Measurements from ENCODE around the gene CTSD. TPM values are rescaled to one million over a fixed set of nuclear protein-coding genes. Genes with fewer than 3 reads are reported as not detected.

Gene CTSD
- total RNA-seq, 4 donors from 2014 or later: 385 to 583 (median 429) TPM

GRCh38 chr11:1736447-1736992, 27.2 kb downstream of the CTSD start:
- H3K4me3 ChIP-seq: no peak overlapping the region
- H3K27me3 ChIP-seq: peaks cover 0 to 55% of the 10 kb centered on the region in 2 donors
- no peak for DNase-seq (ENCODE audit: low spot score in 2 of 2)
- H3K4me1 ChIP-seq: no peaks in the 10 kb centered on the region
- no peak overlapping the region for H3K27ac ChIP-seq
- WGBS, 2 donors: 61 to 63% methylated on average over 3 of the region's 3 CpGs
- no peaks in the 10 kb centered on the region for H3K36me3 ChIP-seq
- TF ChIP-seq EP300 (IDR thresholded peaks at IDR 0.05) (no peak), POLR2A (IDR thresholded peaks at IDR 0.05) (no peak), CTCF (IDR thresholded peaks at IDR 0.05) (no peak)
- H3K9me3 ChIP-seq: peaks cover 0 to 25% (median 5%) of the 10 kb centered on the region in 4 donors

- 78 to 82% methylated on average over 16 of the region's 16 CpGs for WGBS, 2 donors
- Histone ChIP-seq H3K4me1 (no peaks in the 10 kb centered on the region), H3K4me3 (no peak overlapping the region), H3K27me3 (peaks cover 0 to 67% of the 10 kb centered on the region in 2 donors), H3K36me3 (no peaks in the 10 kb centered on the region), H3K9me3 (peaks cover 0 to 25% (median 5%) of the 10 kb centered on the region in 4 donors), H3K27ac (no peak overlapping the region)
- no peak for DNase-seq (ENCODE audit: low spot score in 2 of 2)
- TF ChIP-seq EP300 (IDR thresholded peaks at IDR 0.05) (no peak), POLR2A (IDR thresholded peaks at IDR 0.05) (no peak), CTCF (IDR thresholded peaks at IDR 0.05) (no peak)
These were observed 28.5 kb downstream of the CTSD start for GRCh38 chr11:1735271-1735670.

- Histone ChIP-seq H3K27me3 (peaks cover 0 to 69% of the 10 kb centered on the region in 2 donors), H3K9me3 (peaks cover 0 to 25% (median 5%) of the 10 kb centered on the region in 4 donors), H3K27ac (no peak overlapping the region), H3K4me3 (no peak overlapping the region), H3K36me3 (no peaks in the 10 kb centered on the region), H3K4me1 (no peaks in the 10 kb centered on the region)
- TF ChIP-seq CTCF (IDR thresholded peaks at IDR 0.05) (no peak), EP300 (IDR thresholded peaks at IDR 0.05) (no peak), POLR2A (IDR thresholded peaks at IDR 0.05) (no peak)
- no peak for DNase-seq (ENCODE audit: low spot score in 2 of 2)
- WGBS, 2 donors: 51% methylated on average over 9 to 10 of the region's 10 CpGs
These were observed 29.1 kb downstream of the CTSD start for GRCh38 chr11:1734641-1735081.

- WGBS, 2 donors: 74% methylated on average over 28 of the region's 28 CpGs
These were observed 29.7 kb downstream of the CTSD start for GRCh38 chr11:1733716-1734640.

More at GRCh38 chr11:1733716-1734640, 29.7 kb downstream of the CTSD start:
- peaks cover 0 to 72% of the 10 kb centered on the region in 2 donors for H3K27me3 ChIP-seq
- H3K4me1 ChIP-seq: no peaks in the 10 kb centered on the region
- H3K9me3 ChIP-seq: peaks cover 0 to 25% (median 5%) of the 10 kb centered on the region in 4 donors
- TF ChIP-seq POLR2A (IDR thresholded peaks at IDR 0.05) (no peak), CTCF (IDR thresholded peaks at IDR 0.05) (no peak), EP300 (IDR thresholded peaks at IDR 0.05) (no peak)
- H3K36me3 ChIP-seq: no peaks in the 10 kb centered on the region
- DNase-seq (ENCODE audit: low spot score in 2 of 2): no peak
- no peak overlapping the region for H3K4me3 ChIP-seq
- H3K27ac ChIP-seq: no peak overlapping the region

Measured in tibial nerve (tissue), 4 donors.